ENCODE measurements around the gene SUZ12.
"Not testable (repeated sequence)": the region's sequence is repeated elsewhere in the genome, so short reads cannot be mapped to it uniquely, and the experiment has no call there.

SUZ12 gene

DNA sequence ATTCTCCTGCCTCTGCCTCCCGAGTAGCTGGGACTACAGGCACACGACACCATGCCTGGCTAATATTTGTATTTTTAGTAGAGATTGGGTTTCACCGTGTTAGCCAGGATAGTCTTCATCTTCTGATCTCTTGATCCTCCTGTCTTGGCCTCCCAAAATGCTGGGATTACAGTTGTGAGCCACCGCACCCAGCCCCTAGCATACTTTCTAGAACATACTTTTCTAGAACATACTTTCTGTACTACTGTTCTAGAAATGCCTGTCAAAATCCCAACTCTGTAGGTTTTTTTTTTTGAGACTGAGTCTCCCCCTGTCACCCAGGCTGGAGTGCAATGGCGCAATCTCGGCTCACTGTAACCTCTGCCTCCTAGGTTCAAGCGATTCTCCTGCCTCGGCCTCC, 27.3 kb downstream of the SUZ12 start:
- DNase-seq: not testable (repeated sequence)

DNA sequence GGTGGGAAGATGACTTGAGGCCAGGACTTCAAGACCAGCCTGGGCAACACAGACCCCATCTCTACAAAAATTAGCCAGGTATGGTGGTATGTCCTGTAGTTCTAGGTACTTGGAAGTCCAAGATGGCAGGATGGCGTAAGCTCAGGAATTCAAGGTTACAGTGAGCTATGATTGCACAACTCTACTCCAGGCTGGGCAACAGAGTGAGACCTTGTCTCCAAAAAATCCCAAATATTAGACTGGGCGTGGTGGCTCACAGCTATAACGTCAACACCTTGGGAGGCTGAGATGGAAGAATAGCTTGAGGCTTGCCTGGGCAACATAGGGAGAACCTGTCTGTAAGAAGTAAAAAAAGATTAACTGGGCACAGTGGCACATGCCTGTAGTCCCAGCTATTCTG, 30.8 kb downstream of the SUZ12 start:
- no peak for DNase-seq

DNA sequence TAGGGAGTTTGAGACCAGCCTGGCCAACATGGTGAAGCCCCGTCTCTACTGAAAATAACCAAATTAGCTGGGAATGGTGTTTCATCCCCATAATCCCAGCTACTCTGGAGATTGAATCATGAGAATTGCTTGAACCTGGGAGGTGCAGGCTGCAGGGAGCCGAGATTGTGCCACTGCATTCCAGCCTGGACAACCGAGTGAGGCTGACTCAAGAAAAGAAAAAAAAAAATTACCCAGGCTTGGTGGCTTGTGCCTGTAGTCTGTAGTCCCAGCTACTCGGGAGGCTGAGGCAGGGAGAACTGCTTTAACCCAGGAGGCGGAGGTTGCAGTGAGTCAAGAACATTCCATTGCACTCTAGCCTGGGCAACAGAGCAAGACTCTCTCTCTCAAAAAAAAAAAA, 33.6 kb downstream of the SUZ12 start:
- DNase-seq: not testable (repeated sequence)

DNA sequence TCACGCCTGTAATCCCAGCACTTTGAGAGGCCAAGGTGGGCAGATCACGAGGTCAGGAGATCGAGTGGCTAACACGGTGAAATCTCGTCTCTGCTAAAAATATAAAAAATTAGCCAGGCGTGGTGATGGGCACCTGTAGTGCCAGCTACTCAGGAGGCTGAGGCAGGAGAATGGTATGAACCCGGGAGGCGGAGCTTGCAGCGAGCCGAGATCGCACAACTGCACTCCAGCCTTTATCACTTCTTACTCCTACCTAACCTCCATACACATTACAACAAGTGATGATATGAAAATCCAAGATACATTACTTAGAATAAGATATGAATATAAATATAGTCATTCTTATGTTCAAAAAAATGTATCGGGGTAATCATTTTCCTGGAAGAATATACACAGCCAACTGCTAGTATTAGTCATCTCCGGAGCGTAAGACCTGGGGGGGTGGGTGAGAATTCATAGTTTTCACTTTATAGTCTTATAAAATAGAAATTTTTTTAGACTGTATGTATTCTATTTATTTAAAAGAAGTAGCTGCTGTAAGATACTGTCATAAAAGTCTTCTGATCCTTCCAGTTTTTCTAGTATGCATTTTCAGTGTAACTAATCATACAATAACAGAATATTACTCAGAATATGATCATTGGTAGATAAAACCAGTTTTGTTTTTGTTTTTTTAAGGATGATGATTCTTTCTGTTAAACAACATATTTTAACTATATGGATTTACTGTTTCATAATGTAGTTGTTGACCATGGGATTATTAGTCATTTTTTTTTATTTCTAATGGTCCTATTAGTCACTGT, 37.7 kb downstream of the SUZ12 start:
- DNase-seq: not testable (repeated sequence)

DNA sequence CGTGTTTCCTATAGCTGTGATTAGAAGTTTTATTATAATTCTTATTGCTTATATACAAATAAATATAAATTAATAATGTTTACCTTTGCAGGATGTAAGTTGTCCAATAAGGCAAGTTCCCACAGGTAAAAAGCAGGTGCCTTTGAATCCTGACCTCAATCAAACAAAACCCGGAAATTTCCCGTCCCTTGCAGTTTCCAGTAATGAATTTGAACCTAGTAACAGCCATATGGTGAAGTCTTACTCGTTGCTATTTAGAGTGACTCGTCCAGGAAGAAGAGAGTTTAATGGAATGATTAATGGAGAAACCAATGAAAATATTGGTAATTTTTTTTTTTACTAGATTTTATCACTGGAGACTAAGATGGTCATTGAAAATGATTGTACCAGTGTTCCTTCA, 38.6 kb downstream of the SUZ12 start:
- DNase-seq: not testable (repeated sequence)

DNA sequence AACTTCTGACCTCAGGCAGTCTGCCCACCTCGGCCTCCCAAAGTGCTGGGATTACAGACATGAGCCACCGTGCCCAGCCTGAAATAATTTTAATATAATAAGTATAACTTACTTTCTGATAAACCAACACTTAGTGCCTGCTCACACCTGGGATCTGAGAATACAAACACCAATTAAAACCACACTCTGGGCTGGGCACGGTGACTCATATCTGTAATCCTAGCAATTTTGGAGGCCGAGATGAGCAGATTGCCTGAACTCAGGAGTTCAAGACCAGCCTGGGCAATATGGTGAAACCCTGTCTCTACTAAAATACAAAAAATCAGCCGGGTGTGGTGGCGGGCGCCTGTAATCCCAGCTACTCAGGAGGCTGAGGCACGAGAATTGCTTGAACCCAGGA, 55.0 kb downstream of the SUZ12 start:
- DNase-seq: not testable (repeated sequence)

DNA sequence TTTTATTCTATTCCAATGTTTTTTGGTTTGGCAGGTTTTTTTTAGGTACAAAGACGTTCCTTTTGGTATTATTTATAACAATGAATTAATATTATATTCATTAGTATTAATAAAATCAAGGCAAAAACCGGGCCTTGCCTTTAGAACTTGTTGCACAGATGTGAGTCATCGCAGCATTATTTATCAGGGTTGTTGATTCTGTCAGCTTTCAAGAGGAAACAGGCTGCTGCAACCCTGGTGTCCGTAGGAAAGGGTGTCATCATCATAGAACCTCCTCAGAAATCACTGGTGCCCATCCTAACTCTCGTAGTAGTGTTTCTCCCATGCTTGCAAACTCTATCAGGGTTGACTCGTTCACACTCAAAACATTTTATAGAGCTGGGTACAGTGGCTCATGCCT, 60.2 kb downstream of the SUZ12 start:
- no peak for DNase-seq

DNA sequence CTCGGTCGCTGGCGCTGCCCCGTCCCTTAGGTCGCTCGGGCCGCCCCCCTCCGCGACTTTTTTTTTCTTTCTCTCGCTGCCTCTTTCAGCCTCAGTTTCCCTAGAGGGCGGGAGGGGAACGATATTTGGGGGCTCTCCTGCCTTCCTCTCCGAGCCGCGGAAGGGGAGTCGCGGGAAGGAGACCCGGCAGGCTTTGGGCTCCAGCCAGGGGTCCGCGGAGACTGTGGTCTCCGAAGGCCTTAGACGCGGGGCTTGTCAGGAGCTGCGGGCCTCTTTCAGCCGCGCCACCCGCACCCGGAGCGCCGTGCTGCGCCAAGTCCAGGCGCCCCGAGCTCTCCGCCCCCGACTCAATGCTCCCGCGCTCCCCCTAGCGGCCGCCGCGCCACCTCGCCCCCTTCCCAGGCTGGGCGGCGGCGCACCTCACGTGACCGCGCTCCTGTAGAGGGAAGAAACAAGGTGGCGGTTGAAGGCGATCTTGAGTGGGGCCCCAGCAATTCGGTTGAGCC, 70.2 kb downstream of the SUZ12 start, which contains the start of gene LRRC37B:
Gene LRRC37B, plus strand, starts transcription at position 427 of the 506 bp plus-strand sequence. CDS start 14,010 bp downstream, outside the sequence.
- peak; percentile 30 for DNase-seq

DNA sequence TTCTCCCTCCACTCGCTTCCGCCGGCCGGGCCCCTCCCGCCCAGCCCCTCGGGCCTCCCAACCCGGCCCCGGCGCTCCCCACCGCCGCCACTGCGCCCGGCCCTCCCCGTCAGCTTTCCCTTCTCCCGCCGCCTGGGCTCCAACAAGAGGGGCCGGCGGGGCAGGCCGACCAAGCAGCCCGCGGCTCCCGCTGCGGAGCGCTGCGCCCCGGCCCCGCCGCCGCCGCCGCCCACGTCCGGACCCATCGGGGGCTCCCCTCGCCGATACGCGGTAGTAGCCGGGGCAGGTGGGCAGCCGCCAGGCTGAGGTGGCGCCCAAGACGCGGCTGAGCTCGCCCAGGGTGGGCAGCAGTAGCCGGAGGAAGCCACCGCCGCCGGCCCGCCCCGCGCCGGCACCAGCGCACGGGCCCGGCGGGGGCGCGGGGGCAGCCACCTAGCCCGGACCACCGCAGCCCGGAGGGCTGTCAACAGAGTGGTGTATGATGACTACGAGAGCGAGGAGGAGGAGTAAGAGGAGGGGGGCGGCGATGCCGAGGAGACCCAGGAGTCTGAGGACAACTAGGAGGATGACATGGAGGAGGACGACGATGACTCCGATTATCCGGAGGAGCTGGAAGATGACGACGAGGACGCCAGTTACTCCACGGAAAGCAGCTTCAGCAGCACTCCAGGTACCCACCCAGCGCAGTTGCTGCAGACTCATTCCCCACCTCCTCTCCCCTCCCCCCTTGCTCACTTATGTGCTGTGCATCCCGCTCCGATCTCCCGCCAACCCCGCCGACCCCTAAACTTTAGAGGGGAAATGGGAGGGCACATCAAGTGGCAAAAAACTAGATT, 70.9 kb downstream of the SUZ12 start:
- DNase-seq: no peak

DNA sequence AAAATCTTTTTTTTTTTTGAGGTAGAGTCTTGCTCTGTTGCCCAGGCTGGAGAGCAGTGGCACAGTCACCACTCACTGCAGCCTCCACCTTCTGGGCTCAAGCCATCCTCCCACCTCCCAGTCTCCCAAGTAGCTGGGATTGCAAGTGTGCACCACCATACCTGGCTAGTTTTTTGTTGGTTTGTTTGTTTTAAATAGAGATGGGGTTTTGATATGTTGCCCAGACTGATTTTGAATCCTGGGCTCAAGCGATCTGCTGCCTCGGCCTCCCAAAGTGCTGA, 72.4 kb downstream of the SUZ12 start:
- DNase-seq: no peak

DNA sequence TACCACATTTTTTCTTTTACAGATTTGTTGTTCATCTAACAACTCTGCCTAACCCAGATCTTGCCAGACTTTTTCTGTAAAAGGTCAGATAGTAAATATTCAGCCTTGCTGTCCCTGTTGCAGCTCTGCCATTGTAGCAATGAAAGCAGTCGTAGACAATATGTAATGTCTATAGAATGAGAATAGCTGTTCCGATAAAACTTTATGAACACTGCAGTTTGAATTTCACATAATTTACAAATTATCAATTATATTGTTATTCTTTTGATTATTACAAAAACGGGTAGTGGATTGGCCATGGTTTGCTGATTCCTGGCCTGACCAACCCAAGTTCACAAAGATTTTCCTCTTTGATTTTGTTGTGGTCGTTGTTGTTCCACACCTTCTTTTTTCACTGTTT, 73.3 kb downstream of the SUZ12 start:
- DNase-seq: no peak

DNA sequence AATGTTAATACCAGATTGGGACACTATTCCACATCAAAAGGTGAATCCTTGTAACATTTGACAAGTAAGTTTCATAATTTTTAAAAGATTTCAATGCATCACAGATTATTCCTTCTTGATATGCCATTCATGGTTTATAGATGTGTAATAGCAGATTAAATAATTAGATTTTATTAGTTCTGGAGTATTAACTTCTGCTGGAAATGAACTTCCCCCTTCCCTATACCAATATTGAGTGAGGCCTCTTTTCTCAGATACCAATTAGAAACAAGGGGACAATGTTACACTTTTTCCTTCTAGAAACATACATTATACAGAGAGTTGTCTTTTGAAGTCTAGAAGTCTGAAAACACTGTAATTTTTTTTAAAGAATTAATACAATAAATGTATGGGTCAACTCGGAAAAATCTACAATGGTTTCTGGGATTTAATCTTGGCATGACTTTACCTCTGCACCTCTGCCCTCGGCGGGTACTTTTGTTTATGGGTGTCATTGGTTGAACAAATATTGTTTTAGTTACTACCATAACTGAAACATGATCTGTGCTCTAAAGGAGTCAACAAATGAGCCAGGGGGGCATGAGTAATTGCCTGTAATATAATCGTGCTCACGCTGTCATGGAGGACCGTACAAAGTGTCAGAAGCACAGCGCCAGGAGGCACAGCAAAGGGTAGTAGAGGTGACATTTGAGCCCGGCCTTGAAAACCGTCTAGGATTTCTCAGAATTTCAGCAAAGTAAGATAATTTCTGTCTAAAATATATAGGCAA, 78.6 kb downstream of the SUZ12 start:
- DNase-seq: no peak

DNA sequence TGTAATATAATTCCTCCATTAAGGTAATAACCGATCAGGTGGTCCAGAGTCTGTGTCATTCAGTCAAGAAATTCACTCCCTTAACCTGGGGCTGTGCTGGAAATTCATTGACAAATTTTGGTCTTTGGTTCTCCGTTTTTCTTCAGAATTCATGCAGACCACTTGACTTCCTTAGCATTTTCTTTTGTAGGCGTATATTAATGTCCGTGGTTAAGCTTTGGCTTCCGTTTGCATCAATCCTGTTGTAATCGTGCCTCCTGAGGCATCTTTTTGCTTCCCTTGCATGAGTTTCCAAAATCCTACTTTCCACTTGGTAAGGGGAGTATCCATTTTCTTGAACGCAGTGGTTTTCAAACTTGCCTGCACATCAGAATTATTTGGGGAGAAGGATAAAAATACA, 79.4 kb downstream of the SUZ12 start:
- no peak for DNase-seq

DNA sequence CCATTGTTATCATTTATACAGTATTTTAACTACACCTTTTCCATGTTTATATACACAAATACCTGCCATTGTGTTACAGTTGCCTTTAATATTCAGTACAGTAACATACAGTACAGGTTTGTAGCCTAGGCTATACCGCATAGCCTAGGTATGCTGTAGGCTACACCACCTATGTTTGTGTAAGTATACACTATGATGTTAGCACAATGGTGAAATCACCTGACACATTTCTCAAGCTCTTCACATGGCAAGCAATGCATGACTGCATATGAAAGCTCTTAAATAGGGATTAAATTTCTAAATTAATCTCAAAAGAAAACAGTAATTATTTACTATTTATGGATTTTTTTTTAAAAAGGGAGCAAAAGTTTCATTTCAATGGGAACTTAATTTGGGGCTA, 82.4 kb downstream of the SUZ12 start:
- no peak for DNase-seq

DNA sequence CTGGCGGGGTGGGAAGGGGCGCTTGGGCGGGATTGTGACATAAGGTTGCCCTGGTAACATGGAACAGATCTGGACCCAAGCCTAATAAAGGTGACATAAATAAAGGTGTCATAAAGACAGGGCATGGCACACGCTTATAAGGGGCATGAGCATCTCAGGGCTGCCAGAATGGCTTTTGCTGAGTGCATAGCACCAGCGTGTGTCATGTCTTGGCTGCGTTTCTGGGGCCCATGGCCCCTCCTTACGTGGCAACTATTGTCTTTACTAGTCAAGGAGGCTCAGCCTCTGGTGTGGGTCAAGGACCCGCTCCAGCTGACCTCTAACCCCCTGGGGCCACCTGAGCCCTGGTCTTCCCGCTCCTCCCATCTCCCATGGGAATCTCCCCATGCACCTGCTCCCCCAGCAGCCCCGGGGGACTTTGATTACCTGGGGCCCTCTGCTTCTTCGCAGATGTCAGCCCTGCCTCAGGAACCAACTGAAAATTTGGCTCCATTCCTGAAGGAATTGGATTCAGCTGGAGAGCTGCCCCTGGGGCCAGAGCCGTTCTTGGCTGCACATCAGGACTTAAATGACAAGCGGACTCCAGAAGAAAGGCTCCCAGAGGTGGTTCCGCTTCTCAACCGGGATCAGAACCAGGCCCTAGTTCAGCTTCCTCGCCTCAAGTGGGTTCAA, 84.3 kb downstream of the SUZ12 start:
- DNase-seq: no peak

DNA sequence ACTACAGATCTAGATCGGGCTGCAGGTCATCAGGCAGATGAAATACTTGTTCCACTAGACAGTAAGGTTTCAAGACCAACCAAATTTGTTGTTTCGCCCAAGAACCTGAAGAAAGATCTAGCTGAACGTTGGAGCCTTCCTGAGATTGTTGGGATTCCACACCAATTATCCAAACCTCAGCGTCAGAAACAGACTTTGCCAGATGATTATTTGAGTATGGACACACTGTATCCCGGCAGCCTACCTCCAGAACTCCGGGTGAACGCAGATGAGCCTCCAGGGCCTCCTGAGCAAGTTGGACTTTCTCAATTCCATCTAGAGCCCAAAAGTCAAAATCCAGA, 84.8 kb downstream of the SUZ12 start:
- DNase-seq: no peak

DNA sequence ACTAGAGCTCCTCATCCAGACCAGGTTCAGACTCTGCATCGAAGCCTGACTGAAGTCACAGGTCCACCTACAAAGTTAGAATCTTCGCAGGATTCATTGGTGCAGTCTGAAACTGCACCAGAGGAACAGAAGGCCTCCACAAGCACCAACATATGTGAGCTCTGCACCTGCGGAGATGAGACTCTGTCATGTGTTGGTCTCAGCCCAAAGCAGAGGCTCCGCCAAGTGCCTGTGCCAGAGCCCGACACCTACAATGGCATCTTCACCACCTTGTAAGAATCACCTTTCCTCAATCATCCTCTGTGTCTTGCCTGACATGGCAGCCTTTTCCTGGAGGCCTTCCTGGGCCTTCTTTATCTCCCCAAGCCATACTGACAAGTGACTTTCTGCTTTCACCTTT, 85.7 kb downstream of the SUZ12 start:
- DNase-seq: not testable (repeated sequence)

DNA sequence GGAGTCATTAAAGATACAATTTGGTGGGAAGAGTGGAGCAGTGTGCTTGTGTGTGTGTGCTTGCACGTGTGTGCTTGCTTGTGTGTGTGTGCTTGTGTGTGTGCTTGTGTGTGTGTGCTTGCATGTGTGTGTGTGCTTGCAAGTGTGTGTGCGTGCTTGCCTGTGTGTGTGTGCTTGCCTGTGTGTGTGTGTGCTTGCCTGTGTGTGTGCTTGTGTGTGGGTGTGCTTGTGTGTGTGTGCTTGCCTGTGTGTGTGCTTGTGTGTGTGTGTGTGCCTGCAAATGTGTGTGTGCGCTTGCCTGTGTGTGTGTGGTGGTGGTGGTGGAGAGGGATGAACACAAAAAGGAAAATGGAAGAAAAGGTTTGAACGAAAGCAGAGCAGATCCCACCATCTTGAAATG, 90.5 kb downstream of the SUZ12 start:
- DNase-seq: not testable (repeated sequence)

DNA sequence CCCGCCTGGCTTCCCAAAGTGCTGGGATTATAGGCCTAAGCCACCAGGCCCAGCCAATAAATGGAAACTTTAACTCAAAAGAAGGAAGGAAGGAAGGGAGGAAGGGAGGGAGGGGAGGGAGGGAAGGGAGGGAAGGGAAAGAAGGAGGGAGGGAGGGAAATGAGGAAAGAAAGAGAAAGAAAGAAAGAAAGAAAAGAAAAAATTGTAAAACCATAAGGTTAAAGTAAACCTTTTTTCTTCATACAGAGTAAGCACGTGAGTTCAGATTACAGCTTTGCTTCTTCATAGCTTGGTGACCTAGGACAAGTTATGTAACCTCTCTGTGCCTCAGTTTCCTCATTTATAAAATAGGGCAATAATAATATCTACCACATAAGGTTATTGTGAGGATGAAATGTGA, 96.4 kb downstream of the SUZ12 start:
- DNase-seq: no peak

DNA sequence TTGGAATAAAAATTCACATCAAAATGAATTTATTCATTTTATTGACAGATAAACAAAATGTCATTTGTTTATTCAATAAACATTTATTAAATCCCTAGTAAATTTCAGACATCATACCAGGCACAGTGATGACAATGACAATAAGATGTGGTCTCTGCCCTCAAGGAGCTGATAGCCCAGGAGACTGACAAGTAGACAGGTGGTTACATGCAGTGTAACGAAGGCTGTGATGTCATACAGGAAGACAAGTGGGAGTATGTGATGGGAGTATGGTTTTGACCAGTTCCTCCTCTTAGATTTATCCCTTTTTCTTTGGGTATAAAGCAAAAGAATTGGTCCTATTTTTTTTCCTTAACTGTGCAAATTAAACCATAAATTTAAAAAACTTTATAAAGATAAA, 97.0 kb downstream of the SUZ12 start:
- not testable (repeated sequence) for DNase-seq

DNA sequence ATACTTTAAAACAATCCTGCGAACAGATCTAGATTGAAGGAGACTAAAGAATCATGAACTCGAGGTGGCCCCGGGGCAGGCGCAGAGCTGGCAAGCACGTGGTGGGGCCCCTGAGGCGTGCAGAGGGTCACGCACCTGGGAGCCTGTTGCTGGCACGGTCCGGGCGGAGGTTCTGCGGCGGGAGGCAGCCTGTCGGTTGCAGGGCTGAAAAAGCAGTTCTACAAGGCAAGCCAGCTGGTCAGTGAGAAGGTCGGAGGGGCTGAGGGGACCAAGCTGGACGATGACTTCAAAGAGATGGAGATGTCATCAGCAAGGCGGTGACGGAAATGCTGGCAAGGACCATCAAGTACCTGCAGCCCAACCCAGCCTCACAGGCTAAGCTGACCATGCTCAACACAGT, 103.4 kb downstream of the SUZ12 start:
- not testable (repeated sequence) for DNase-seq

DNA sequence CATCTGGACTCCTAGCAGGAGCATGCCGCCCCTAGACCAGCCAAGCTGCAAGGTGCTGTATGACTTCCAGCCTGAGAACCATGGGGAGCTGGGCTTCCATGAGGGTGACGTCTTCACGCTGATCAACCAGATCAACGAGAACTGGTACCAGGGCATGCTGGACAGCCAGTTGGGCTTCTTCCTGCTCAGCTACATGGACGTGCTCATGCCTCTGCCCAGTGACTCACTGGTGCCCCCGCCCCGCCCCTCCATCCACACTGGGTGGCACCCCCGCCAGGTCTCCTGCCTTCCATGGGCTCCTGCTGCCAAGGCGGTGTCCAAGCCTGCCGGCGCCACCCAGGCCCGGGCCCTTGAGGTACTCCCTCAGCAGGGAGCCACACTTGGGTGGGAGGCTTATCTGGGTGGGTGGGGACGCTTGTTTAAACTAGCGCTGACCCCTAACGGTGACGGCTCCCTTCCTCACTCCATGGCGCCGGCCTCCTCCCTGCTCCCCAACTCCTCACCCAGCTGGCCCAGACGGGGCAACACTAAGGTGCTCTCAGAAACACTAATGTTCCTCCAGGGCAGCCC, 104.6 kb downstream of the SUZ12 start:
- not testable (repeated sequence) for DNase-seq

All from NCI-H524 treated with DMSO at 0.1 percent for 48 hours (cell line).